SK-N-SH (cell line): ENCODE results near the gene USP46. TPM values are rescaled to one million over a fixed set of nuclear protein-coding genes. Genes with fewer than 3 reads are reported as not detected.

Source experiments
- CTCF ChIA-PET: fragments of 300-600, 350-600 bp; formaldehyde crosslinking; extraction: SDS; loops from one replicate; lab custom pipeline; 2021; lab: Yijun Ruan, JAX
- POLR2A ChIA-PET: fragments of 350-600 bp; sonication (Branson Sonifier 250); formaldehyde crosslinking; extraction: SDS; loops from one replicate; lab custom pipeline; 2020; ENCODE audit warnings: antibody characterized with exemption, inconsistent platforms; lab: Yijun Ruan, JAX
- DNase-seq: peaks from one replicate; pipeline ENCODE4 v3.0.0; 2012
- H2AFZ ChIP-seq: fragments of 200-600 bp; sonication (generic); 2 replicates; pipeline ENCODE4 v1.8.1; 2016; ENCODE audit warnings: antibody characterized with exemption, mild to moderate bottlenecking, low read depth
- H3F3A ChIP-seq: fragments of 200-600 bp; sonication (generic); replicated peaks from 2 replicates; pipeline ENCODE3; 2016; ENCODE audit warnings: antibody characterized with exemption, mild to moderate bottlenecking; ENCODE audit not compliant: insufficient read depth
- H3K27ac ChIP-seq, 2 experiments: fragments of 200-500 bp in 1 of 2; fragments of 200-600 bp in 1 of 2; sonication (Bioruptor generic) in 1 of 2; sonication (generic), shearing (Covaris generic) in 1 of 2; 2 replicates each; pipeline versions ENCODE4 v1.5.1 to v1.6.1; 2014 to 2016; ENCODE audit warnings: low read depth in 2 of 2, inconsistent platforms in 1 of 2, low read length in 1 of 2, mild to moderate bottlenecking in 1 of 2, mixed read lengths in 1 of 2
- H3K27me3 ChIP-seq: fragments of 200-600 bp; sonication (generic), shearing (Covaris generic); 2 replicates; pipeline ENCODE4 v1.6.1; 2016; ENCODE audit warnings: mixed run types; ENCODE audit not compliant: insufficient read depth
- H3K36me3 ChIP-seq, 2 experiments: fragments of 200-500 bp in 1 of 2; fragments of 200-600 bp in 1 of 2; sonication (Bioruptor generic) in 1 of 2; sonication (generic) in 1 of 2; replicated peaks in 1 of 2; 2 replicates each; pipeline versions ENCODE3 to v1.5.1; 2014 to 2016; ENCODE audit warnings: low read length in 1 of 2, mild to moderate bottlenecking in 1 of 2; ENCODE audit not compliant: insufficient read depth in 2 of 2, control insufficient read depth in 1 of 2
- H3K4me1 ChIP-seq, 2 experiments: fragments of 200-500 bp in 1 of 2; fragments of 200-600 bp in 1 of 2; sonication (Bioruptor generic) in 1 of 2; sonication (generic), shearing (Covaris generic) in 1 of 2; 2 replicates each; pipeline versions ENCODE4 v1.5.1 to v1.6.1; 2014 to 2016; ENCODE audit warnings: low read depth in 1 of 2, low read length in 1 of 2, mixed run types in 1 of 2; ENCODE audit not compliant: insufficient read depth in 2 of 2, control insufficient read depth in 1 of 2
- H3K4me2 ChIP-seq: fragments of 200-600 bp; sonication (generic), shearing (Covaris generic); 2 replicates; pipeline ENCODE4 v1.6.1; 2017; ENCODE audit warnings: mixed run types
- H3K4me3 ChIP-seq, 2 experiments: fragments of 200-500 bp in 1 of 2; fragments of 200-600 bp in 1 of 2; sonication (Bioruptor generic) in 1 of 2; sonication (generic), shearing (Covaris generic) in 1 of 2; 2 replicates each; pipeline versions ENCODE4 v1.5.1 to v1.8.1; 2014 to 2016; ENCODE audit warnings: low read depth in 2 of 2, inconsistent platforms in 1 of 2, low read length in 1 of 2, mild to moderate bottlenecking in 1 of 2, mixed read lengths in 1 of 2, moderate library complexity in 1 of 2
- H3K79me2 ChIP-seq: fragments of 200-600 bp; sonication (generic); 2 replicates; pipeline ENCODE4 v1.8.1; 2017; ENCODE audit warnings: mild to moderate bottlenecking; ENCODE audit not compliant: insufficient read depth
- H3K9ac ChIP-seq: fragments of 200-600 bp; sonication (generic); 2 replicates; pipeline ENCODE4 v1.6.1; 2017; ENCODE audit warnings: mixed run types
- H3K9me2 ChIP-seq: fragments of 200-600 bp; sonication (generic); 2 replicates; pipeline ENCODE4 v1.6.1; 2017; ENCODE audit warnings: mixed run types
- H3K9me3 ChIP-seq: fragments of 200-600 bp; sonication (generic); 2 replicates; pipeline ENCODE4 v1.6.1; 2017; ENCODE audit warnings: mixed run types, mild to moderate bottlenecking, moderate library complexity
- H4K20me1 ChIP-seq: fragments of 200-600 bp; sonication (generic); 2 replicates; pipeline ENCODE4 v1.6.1; 2017; ENCODE audit warnings: mild to moderate bottlenecking, mixed run types; ENCODE audit not compliant: insufficient read depth
- CHD2 ChIP-seq: fragments of 150-350 bp; IDR thresholded peaks from 2 replicates; pipeline ENCODE4 v1.6.1; 2018; ENCODE audit warnings: low read length; ENCODE audit not compliant: partially characterized antibody
- CTCF ChIP-seq: fragments of 200-600 bp; sonication (generic); IDR thresholded peaks from 2 replicates; pipeline ENCODE4 v1.6.1; 2017; ENCODE audit warnings: antibody characterized with exemption, mild to moderate bottlenecking, moderate library complexity
- ELF1 ChIP-seq: IDR thresholded peaks from 2 replicates; pipeline ENCODE4 v1.4.0; 2012
- EZH2phosphoT487 ChIP-seq: fragments of 200-600 bp; sonication (generic); IDR thresholded peaks from 2 replicates; pipeline ENCODE4 v1.6.1; 2017; ENCODE audit warnings: low read depth, mixed run types, mild to moderate bottlenecking, antibody characterized with exemption, moderate library complexity, borderline replicate concordance
- GABPA ChIP-seq: IDR thresholded peaks from 2 replicates; pipeline ENCODE4 v1.4.0; 2012; ENCODE audit warnings: low read depth, mild to moderate bottlenecking
- GATA2 ChIP-seq: sonication (generic); formaldehyde crosslinking; IDR thresholded peaks from 2 replicates; pipeline ENCODE4 v1.5.0; 2020; ENCODE audit warnings: mild to moderate bottlenecking, missing genetic modification reagents
- MAX ChIP-seq: IDR thresholded peaks from 2 replicates; pipeline ENCODE4 v1.4.0; 2012; ENCODE audit warnings: low read depth
- MEF2A ChIP-seq: IDR thresholded peaks from 2 replicates; pipeline ENCODE4 v1.4.0; 2012; ENCODE audit warnings: low read depth, borderline replicate concordance
- MXI1 ChIP-seq: IDR thresholded peaks from 2 replicates; pipeline ENCODE4 v1.6.1; 2012; ENCODE audit warnings: mild to moderate bottlenecking, low read depth, low read length, improper control_type of control experiment
- NRF1 ChIP-seq: IDR thresholded peaks from 2 replicates; pipeline ENCODE4 v1.6.1; 2012; ENCODE audit warnings: low read depth, mild to moderate bottlenecking, low read length
- REST ChIP-seq: IDR thresholded peaks from 2 replicates; pipeline ENCODE4 v1.6.1; 2012; ENCODE audit warnings: mild to moderate bottlenecking, low read depth, low read length, moderate library complexity
- RFX5 ChIP-seq: IDR thresholded peaks from 2 replicates; pipeline ENCODE4 v1.6.1; 2012; ENCODE audit warnings: mild to moderate bottlenecking, improper control_type of control experiment, low read length
- SIN3A ChIP-seq: IDR thresholded peaks from 2 replicates; pipeline ENCODE4 v1.6.1; 2012; ENCODE audit warnings: low read depth, mild to moderate bottlenecking, low read length, moderate library complexity, borderline replicate concordance
- SMC3 ChIP-seq: IDR thresholded peaks from 2 replicates; pipeline ENCODE4 v1.6.1; 2012; ENCODE audit warnings: low read depth, low read length, improper control_type of control experiment
- USF1 ChIP-seq: IDR thresholded peaks from 2 replicates; pipeline ENCODE4 v1.4.0; 2012; ENCODE audit warnings: low read depth, borderline replicate concordance
- USF2 ChIP-seq: fragments of 150-350 bp; IDR thresholded peaks from 2 replicates; pipeline ENCODE4 v1.6.1; 2017; ENCODE audit warnings: antibody characterized with exemption, low read length, low read depth, borderline replicate concordance
- WGBS: methylation state at CpG from one replicate; pipeline ENCODE4 v1.1.6; 2017; ENCODE audit warnings: low lambda C conversion rate; 5-methylcytosine and 5-hydroxymethylcytosine counted together
- polyA plus RNA-seq, 3 experiments: library from polyadenylated mRNA; depleted of rRNA; stranded (reverse); fragments of >200 nt; gene quantifications; 2 replicates each; pipeline ENCODE4 v1.2.3, GENCODE V29; 2012

The USP46 gene
- polyA plus RNA-seq, 1 of the 3 experiments (the other 2 are of a cell fraction) = 4.5 TPM

- no peaks in the 10 kb centered on the region for H3F3A ChIP-seq
- no peaks in the 10 kb centered on the region for H3K4me1 ChIP-seq
- no peaks in the 10 kb centered on the region for H3K79me2 ChIP-seq
- no peaks in the 10 kb centered on the region for H3K36me3 ChIP-seq
- H3K9ac ChIP-seq = no peak overlapping the region
- no peak overlapping the region for H3K4me2 ChIP-seq
- no peaks in the 10 kb centered on the region for H3K9me3 ChIP-seq
- TF ChIP-seq USF2 = no peak
- TF ChIP-seq MAX = no peak
- TF ChIP-seq EZH2phosphoT487 = no peak
- TF ChIP-seq SMC3 = no peak
- TF ChIP-seq GABPA = no peak
- no peak for TF ChIP-seq SIN3A
- TF ChIP-seq USF1 = no peak
- TF ChIP-seq NRF1 = no peak
- TF ChIP-seq ELF1 = no peak
- no peak for TF ChIP-seq RFX5
- TF ChIP-seq CHD2 = no peak
- no peak for TF ChIP-seq GATA2 (CRISPR knock-in tag)
- TF ChIP-seq MXI1 = no peak
- no peak for TF ChIP-seq REST
- TF ChIP-seq CTCF = no peak
- no peak for TF ChIP-seq MEF2A
- TF ChIP-seq, all 33 proteins: peak for 0
- H4K20me1 ChIP-seq = no peaks in the 10 kb centered on the region
- no peaks in the 10 kb centered on the region for H3K9me2 ChIP-seq
- 67% methylated on average over 1 of the region's 1 CpG for WGBS
- no peak overlapping the region for H3K27ac ChIP-seq
- H3K27me3 ChIP-seq = no peaks in the 10 kb centered on the region
- no peak overlapping the region for H2AFZ ChIP-seq
- ChIA-PET POLR2A (interaction anchor here (0.6 kb wide), 1 partner anchor 191 kb away, joined by 3 read pairs; no protein-coding TSS in a partner anchor), CTCF (interaction anchor here (1.2 kb wide), 1 partner anchor 132 kb away, joined by 3 read pairs; no protein-coding TSS in a partner anchor)
- no peak overlapping the region for H3K4me3 ChIP-seq
- DNase-seq = no peak
Measured at GRCh38 chr4:52676536-52676935, 17.4 kb upstream of the USP46 start.
